ENCODE data around the gene OR2T2.
"Not testable (repeated sequence)": the region's sequence is repeated elsewhere in the genome, so short reads cannot be mapped to it uniquely, and the experiment has no call there.

Gene OR2T2

GRCh38 chr1:248453619-248454018 is 8.2 kb downstream of the OR2T2 start:
- DNase-seq: not testable (repeated sequence)

DNA sequence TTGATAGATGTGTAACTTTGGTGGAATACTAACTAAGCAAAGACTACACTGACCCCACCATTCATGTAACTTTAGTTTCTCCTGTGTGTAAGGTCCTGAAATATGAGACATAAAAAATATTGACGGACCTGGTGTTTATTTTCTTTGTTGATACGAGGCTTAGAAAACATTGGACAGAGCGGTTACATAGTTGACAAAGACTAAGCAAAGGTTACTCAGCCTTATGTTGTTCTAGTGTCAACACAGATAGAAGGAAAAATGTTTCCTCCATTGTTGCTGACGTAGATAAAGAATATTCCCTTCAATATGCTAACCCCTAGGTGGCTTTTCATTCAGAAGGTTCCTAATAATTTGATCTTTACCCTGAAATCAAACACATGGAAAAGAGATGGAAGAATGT is 9.6 kb downstream of the OR2T2 start:
- not testable (repeated sequence) for DNase-seq

DNA sequence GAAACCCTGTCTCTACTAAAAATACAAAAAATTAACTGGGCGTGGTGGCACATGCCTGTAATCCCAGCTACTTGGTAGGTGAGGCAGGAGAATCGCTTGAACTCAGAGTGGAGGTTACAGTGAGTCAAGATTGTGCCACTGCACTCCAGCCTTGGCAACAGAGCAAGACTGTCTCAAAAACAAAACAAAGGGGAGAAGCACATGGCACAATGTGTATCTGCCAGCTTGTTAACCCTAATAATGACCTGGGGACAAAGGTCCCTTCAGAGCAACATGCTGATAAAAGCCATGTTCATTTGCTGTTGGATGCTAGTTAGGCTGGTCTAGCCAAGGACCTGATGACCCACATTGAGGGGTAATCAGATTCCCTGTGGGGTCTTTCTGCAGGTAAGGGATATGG is 11.2 kb downstream of the OR2T2 start:
- DNase-seq: not testable (repeated sequence)

- DNase-seq: not testable (repeated sequence)
Observed at GRCh38 chr1:248459117-248459516, 13.7 kb downstream of the OR2T2 start.

GRCh38 chr1:248471154-248471553 is 25.7 kb downstream of the OR2T2 start:
- no peak for DNase-seq

GRCh38 chr1:248472111-248472510 is 26.7 kb downstream of the OR2T2 start:
- DNase-seq: not testable (repeated sequence)

DNA sequence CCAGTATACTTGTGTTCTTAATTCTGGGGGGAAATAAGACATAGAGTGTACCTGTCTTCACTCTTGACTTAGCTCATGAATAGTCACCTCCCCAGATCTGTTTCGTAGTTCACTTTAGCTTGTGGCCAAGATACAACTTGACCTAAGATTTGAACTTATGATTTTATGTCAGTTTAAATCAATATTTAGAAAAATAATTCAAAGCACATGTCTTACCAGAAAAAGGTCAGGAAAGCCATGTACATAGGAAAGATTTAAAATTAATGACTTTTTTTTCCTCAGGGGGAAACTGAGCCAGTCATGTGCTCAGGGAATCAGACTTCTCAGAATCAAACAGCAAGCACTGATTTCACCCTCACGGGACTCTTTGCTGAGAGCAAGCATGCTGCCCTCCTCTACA is 27.6 kb downstream of the OR2T2 start, which contains the start of gene OR2T3:
TSS of gene OR2T3 (plus strand) at position 301 of the 400 bp plus-strand sequence. CDS start at position 301, 0 bp downstream.
- DNase-seq: not testable (repeated sequence)

- not testable (repeated sequence) for DNase-seq
Observed at GRCh38 chr1:248475660-248476059, 30.2 kb downstream of the OR2T2 start.

- DNase-seq: not testable (repeated sequence)
Observed at GRCh38 chr1:248481686-248482579, 36.5 kb downstream of the OR2T2 start.

- DNase-seq: not testable (repeated sequence)
Observed at GRCh38 chr1:248488289-248488688, 42.9 kb downstream of the OR2T2 start, which contains the start of gene OR2T5. OR2T5 (plus strand) TSS chr1:248488589; CDS start chr1:248488589, 0 bp downstream.

DNA sequence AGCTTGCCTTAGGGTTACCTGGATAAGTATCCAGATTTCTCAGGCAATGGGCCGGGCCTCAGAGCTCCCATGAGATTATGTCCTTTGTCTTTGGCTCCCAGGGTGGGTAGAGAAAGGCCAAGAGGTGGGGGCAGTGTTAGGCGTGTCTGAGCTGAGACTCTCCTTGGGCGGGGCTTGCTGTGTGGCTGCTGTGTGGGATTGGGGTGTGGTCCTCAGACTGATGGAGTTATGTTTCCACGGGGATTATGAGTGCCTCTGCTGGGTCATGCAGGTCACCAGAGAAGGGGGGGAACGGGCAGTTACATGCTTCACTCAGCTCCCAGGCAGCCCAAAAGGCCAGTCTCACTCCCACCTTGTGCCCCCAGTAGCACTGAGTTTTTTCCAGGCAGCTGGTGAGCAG is 51.2 kb downstream of the OR2T2 start:
- DNase-seq: not testable (repeated sequence)

DNA sequence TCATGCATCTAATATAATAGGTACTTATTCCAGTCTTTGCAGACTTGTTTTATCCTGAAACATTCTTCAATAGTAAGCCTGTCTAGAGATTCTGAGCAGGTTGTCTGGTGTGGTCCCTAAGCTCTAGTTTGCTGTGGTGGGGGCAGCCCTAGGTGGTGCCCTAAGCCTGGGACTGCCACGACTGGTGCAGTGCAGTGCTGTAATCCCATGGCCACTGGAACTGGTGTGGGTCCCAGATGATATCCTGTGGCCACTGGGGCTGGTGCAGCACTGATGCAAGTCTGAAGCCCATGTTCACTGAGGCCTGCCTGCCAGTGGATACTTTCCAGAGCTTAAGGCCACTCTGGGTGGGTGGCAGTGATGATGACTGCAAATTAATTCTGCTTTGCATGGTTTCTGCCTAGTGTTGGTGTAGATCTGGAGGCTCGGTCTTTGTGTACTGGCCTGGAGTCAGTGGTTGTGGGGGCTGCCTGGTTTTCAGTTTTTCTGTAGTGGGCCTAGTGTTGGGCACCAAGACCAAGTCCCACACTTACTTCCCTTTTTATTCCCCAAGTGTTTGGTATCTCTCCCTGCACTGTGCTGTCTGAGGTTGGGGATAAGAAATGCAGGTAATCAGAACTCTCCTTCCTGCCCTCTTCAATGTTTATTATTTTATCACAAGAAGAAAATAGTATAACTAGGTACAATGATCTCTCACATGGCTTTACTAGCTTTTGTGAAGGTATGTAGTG is 55.0 kb downstream of the OR2T2 start:
- not testable (repeated sequence) for DNase-seq

Measured in NCI-H774 (cell line).